Gastroesophageal sphincter (tissue), 4 donors: ENCODE measurements around the gene SLC22A12. TPM values are rescaled to one million over a fixed set of nuclear protein-coding genes. Genes with fewer than 3 reads are reported as not detected.
A peak's percentile ranks its signal among the peaks of the same experiment; 100 is the strongest.

Experiments
- ATAC-seq: fragments of 150-250 bp; one replicate; pipeline ENCODE4 v1.9.1; 2016; ENCODE audit warnings: mild to moderate bottlenecking, moderate library complexity
- H3K27ac ChIP-seq, 4 donors: fragments of 200-600 bp; sonication (generic) in 3 of 4; 1 replicate in 3 of 4; 2 replicates in 1 of 4; pipeline ENCODE4 v1.5.1; 2016 to 2019
- H3K27me3 ChIP-seq: fragments of 200-600 bp; sonication (generic); one replicate; pipeline ENCODE4 v1.5.1; 2019
- H3K36me3 ChIP-seq, 2 donors: fragments of 200-600 bp; sonication (generic); one replicate each; pipeline ENCODE4 v1.5.1; 2019; ENCODE audit warnings: control low read depth in 1 of 2
- H3K4me1 ChIP-seq, 3 donors: fragments of 200-600 bp; sonication (generic); 1 replicate in 2 of 3; 2 replicates in 1 of 3; pipeline ENCODE4 v1.5.1; 2016 to 2019; ENCODE audit warnings: control low read depth in 2 of 3
- H3K4me3 ChIP-seq, 2 donors: fragments of 200-600 bp; sonication (generic); one replicate each; pipeline ENCODE4 v1.5.1; 2019; ENCODE audit warnings: mild to moderate bottlenecking in 1 of 2, moderate library complexity in 1 of 2
- H3K9me3 ChIP-seq, 3 donors: fragments of 200-600 bp; sonication (generic); one replicate each; pipeline ENCODE4 v1.5.1; 2017 to 2019; ENCODE audit warnings: control low read depth in 2 of 3
- CTCF ChIP-seq, 4 experiments: fragments of 200-600 bp in 2 of 4; fragments of 450-650 bp in 2 of 4; sonication (generic) in 1 of 4; IDR thresholded peaks; one replicate each; pipeline ENCODE4 v1.5.1; 2017 to 2019; ENCODE audit warnings: antibody characterized with exemption in 4 of 4, mild to moderate bottlenecking in 2 of 4, moderate library complexity in 2 of 4
- POLR2AphosphoS5 ChIP-seq: sonication (generic); formaldehyde crosslinking; IDR thresholded peaks from one replicate; pipeline ENCODE4 v1.6.1; 2017; ENCODE audit warnings: antibody characterized with exemption
- WGBS, 2 donors: methylation state at CpG; one replicate each; pipeline ENCODE4 v1.1.5; 2018; ENCODE audit warnings: low coverage in 1 of 2; 5-methylcytosine and 5-hydroxymethylcytosine counted together
- total RNA-seq, 4 donors: library from RNA; depleted of rRNA; stranded (reverse); fragments of >200 nt; gene quantifications; one replicate each; pipeline ENCODE4 v1.1.0, GENCODE V29; 2016

SLC22A12 gene
- total RNA-seq, 4 donors from 2014 or later: not detected

DNA sequence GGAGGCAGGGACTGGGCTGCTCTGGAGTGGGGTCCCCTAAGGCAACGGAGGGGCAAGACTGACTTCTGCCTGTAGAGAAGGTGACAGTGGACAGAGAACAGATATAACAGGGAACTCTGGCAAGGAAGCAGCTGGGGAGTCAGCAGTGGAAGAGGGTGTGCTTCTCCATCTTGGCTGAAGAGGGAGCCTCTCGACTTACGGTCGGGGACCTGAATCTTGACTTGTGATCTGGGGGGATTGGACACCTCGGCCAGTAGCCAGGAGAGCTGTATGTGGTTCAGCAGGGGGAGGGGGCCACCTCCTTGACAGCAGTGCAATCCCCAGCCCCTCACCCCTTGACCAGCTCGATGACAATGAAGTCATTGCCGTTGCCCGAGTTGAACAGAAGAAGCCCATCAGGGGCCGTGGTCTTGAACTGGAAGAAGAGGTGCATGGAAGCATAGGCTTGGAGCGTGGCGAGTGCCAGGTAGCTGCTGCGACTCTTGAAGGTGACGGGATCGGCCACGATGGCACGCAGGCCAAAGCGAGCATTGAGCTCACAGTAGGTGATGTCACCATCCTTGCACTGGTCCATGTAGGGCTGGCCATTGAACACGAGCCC lies 60.0 kb downstream of the SLC22A12 start:
- Histone ChIP-seq H3K4me3 (no peak overlapping the region), H3K36me3 (no peaks in the 10 kb centered on the region), H3K27ac (no peak overlapping the region), H3K9me3 (no peaks in the 10 kb centered on the region), H3K4me1 (peaks cover 0 to 8% (median 2%) of the 10 kb centered on the region in 3 donors), H3K27me3 (peaks cover 21% of the 10 kb centered on the region)
- no peak for ATAC-seq
- TF ChIP-seq POLR2AphosphoS5 (no peak), CTCF (IDR thresholded peaks at IDR 0.05) (peak in 2 of 4 experiments; percentile 16 to 28)
- 14 to 62% methylated on average over 1 to 16 of the region's 18 CpGs for WGBS, 2 donors

Other genes with a start within 250 kb of the SLC22A12 start
- gene RPS6KA4, start 232.1 kb upstream of the SLC22A12 start, total RNA-seq: 10 to 100 TPM; 21.2 to 44.2 (median 28.3) TPM
- gene SLC22A11, start 35.3 kb upstream of the SLC22A12 start, total RNA-seq: not detected
- 10 to 100 TPM in 1 of 4 donors, 1 to 10 TPM in 3; 3.4 to 25.4 (median 5.0) TPM for gene NRXN2, start 132.0 kb downstream of the SLC22A12 start, total RNA-seq
- 10 to 100 TPM; 34.5 to 84.9 (median 41.1) TPM for gene RASGRP2, start 152.9 kb downstream of the SLC22A12 start, total RNA-seq
- gene PYGM, start 168.8 kb downstream of the SLC22A12 start, total RNA-seq: 10 to 100 TPM; 10.5 to 55.2 (median 32.8) TPM
- gene SF1, start 187.3 kb downstream of the SLC22A12 start, total RNA-seq: 100 to 1,000 TPM; 187 to 314 (median 253) TPM
- 10 to 100 TPM; 17.6 to 24.0 (median 19.6) TPM for gene MAP4K2, start 212.0 kb downstream of the SLC22A12 start, total RNA-seq
- 10 to 100 TPM in 2 of 4 donors, 1 to 10 TPM in 2; 7.1 to 20.9 (median 11.6) TPM for gene MEN1, start 219.3 kb downstream of the SLC22A12 start, total RNA-seq